MCF 10A (cell line): ENCODE data around the gene CPNE2. TPM values are rescaled to one million over a fixed set of nuclear protein-coding genes. Genes with fewer than 3 reads are reported as not detected.
A peak's percentile ranks its signal among the peaks of the same experiment; 100 is the strongest.

ENCODE experiments used
- BruUV-seq: library from RNA; stranded (reverse); fragments of 400-500 nt; replicated peaks from 2 replicates; lab custom pipeline; 2021; lab: Mats Ljungman, UMichigan
- CTCF ChIA-PET: fragments of 300-600 bp; sonication (Branson Sonifier 250); formaldehyde crosslinking; extraction: SDS; loops from one replicate; lab custom pipeline; 2021; ENCODE audit warnings: antibody characterized with exemption, inconsistent platforms; lab: Yijun Ruan, JAX
- POLR2A ChIA-PET: fragments of 300-600, 350-650 bp; sonication (Branson Sonifier 250); formaldehyde crosslinking; extraction: SDS; loops from one replicate; lab custom pipeline; 2020; ENCODE audit warnings: antibody characterized with exemption, inconsistent platforms; lab: Yijun Ruan, JAX
- DNase-seq: peaks from one replicate; pipeline ENCODE4 v3.0.0-alpha.2; 2018; ENCODE audit not compliant: unreplicated experiment
- H3K27ac Mint-ChIP-seq: one replicate; pipeline ENCODE4 v1.8.0; 2022; ENCODE audit warnings: mild to moderate bottlenecking, low read depth, mixed read lengths; ENCODE audit not compliant: unreplicated experiment
- H3K27me3 Mint-ChIP-seq: one replicate; pipeline ENCODE4 v1.8.0; 2022; ENCODE audit warnings: mixed read lengths; ENCODE audit not compliant: insufficient read depth, unreplicated experiment
- H3K36me3 Mint-ChIP-seq: one replicate; pipeline ENCODE4 v1.8.0; 2022; ENCODE audit warnings: mild to moderate bottlenecking, moderate library complexity, mixed read lengths; ENCODE audit not compliant: insufficient read depth, unreplicated experiment
- H3K4me1 Mint-ChIP-seq: one replicate; pipeline ENCODE4 v1.8.0; 2022; ENCODE audit warnings: mixed read lengths; ENCODE audit not compliant: insufficient read depth, unreplicated experiment
- H3K4me3 Mint-ChIP-seq: one replicate; pipeline ENCODE4 v1.8.0; 2022; ENCODE audit warnings: mild to moderate bottlenecking, moderate library complexity, mixed read lengths; ENCODE audit not compliant: unreplicated experiment
- H3K9me3 Mint-ChIP-seq: one replicate; pipeline ENCODE4 v1.8.0; 2022; ENCODE audit warnings: mixed read lengths; ENCODE audit not compliant: unreplicated experiment
- intact Hi-C: fragments of 100-400 bp; cut with micrococcal nuclease; formaldehyde crosslinking; loops from 2 replicates; pipeline ENCODE4 v1.14.1; 2022
- total RNA-seq: library from RNA; stranded (reverse); gene quantifications from 2 replicates; pipeline ENCODE4 v1.2.3, GENCODE V29; 2022
- TF ChIP-seq, protein P1 (sequence below): fragments of 200-600 bp; IDR thresholded peaks from one replicate; pipeline ENCODE4 v1.8.0; 2022; ENCODE audit warnings: antibody characterized with exemption, mild to moderate bottlenecking; ENCODE audit not compliant: unreplicated experiment

Gene CPNE2
- total RNA-seq, 1 experiment from 2014 or later, result 6.7 TPM

DNA sequence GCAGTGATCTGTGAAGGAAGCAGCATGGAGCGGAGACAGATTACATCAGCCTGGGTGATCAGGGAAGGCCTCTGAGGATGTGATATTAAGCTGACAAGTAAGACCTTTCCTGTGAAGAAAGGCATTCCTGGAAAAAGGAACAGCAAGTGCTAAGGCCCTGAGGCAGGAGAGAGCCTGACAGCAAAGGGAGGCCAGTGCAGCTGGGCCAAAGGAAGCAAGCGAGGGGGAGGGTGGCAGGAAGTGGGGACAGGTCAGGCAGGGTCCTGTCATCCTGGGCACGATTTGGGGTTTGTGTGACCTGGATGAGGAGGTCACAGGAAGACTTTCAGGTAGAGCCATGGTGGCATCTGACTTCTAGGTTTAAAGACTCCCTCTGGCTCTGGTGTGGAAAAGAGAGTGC lies 12.3 kb downstream of the CPNE2 start:
- BruUV-seq, result no TSS peak
- no peak overlapping the region for H3K4me3 Mint-ChIP-seq
- TF ChIP-seq, protein P1, sequence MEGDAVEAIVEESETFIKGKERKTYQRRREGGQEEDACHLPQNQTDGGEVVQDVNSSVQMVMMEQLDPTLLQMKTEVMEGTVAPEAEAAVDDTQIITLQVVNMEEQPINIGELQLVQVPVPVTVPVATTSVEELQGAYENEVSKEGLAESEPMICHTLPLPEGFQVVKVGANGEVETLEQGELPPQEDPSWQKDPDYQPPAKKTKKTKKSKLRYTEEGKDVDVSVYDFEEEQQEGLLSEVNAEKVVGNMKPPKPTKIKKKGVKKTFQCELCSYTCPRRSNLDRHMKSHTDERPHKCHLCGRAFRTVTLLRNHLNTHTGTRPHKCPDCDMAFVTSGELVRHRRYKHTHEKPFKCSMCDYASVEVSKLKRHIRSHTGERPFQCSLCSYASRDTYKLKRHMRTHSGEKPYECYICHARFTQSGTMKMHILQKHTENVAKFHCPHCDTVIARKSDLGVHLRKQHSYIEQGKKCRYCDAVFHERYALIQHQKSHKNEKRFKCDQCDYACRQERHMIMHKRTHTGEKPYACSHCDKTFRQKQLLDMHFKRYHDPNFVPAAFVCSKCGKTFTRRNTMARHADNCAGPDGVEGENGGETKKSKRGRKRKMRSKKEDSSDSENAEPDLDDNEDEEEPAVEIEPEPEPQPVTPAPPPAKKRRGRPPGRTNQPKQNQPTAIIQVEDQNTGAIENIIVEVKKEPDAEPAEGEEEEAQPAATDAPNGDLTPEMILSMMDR, result no peak
- ChIA-PET CTCF (interaction anchor here (0.6 kb wide), 2 partner anchors 190 to 314 kb away, joined by 3 read pairs; no protein-coding TSS in a partner anchor), POLR2A (no interaction called here)
- intact Hi-C loops, result no loop called here
- H3K27ac Mint-ChIP-seq, result peak overlapping the region; percentile 10
- no peaks in the 10 kb centered on the region for H3K27me3 Mint-ChIP-seq
- no peak for DNase-seq
- no peaks in the 10 kb centered on the region for H3K36me3 Mint-ChIP-seq
- peaks cover 26% of the 10 kb centered on the region for H3K4me1 Mint-ChIP-seq
- no peaks in the 10 kb centered on the region for H3K9me3 Mint-ChIP-seq

DNA sequence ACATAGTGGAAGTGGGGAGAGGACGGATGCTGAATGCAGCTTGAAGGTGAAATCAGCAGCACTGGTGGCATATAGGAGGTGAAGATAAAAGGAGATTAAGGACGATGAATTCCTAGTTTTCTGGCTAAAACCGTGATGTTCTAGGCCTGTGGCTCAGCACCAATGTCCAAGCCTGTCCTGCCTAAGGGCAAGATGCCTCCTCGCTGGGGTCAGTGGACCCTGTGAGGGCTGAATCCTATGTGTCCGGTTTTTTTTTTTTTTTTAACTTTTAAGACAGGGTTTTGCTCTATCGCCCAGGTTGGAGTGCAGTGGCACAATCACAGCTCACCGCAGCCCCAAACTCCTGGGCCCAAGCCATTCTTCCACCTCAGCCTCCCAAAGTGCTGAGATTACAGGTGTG lies 12.8 kb downstream of the CPNE2 start:
- ChIA-PET CTCF (interaction anchor here (0.6 kb wide), 2 partner anchors 70 to 190 kb away, joined by 3 read pairs; no protein-coding TSS in a partner anchor), POLR2A (no interaction called here)
- no peak for DNase-seq
- TF ChIP-seq, protein P1, result no peak
- no TSS peak for BruUV-seq
- H3K36me3 Mint-ChIP-seq, result no peaks in the 10 kb centered on the region
- no peak overlapping the region for H3K4me3 Mint-ChIP-seq
- no peaks in the 10 kb centered on the region for H3K9me3 Mint-ChIP-seq
- intact Hi-C loops, result no loop called here
- no peaks in the 10 kb centered on the region for H3K27me3 Mint-ChIP-seq
- H3K27ac Mint-ChIP-seq, result no peak overlapping the region
- peaks cover 21% of the 10 kb centered on the region for H3K4me1 Mint-ChIP-seq

DNA sequence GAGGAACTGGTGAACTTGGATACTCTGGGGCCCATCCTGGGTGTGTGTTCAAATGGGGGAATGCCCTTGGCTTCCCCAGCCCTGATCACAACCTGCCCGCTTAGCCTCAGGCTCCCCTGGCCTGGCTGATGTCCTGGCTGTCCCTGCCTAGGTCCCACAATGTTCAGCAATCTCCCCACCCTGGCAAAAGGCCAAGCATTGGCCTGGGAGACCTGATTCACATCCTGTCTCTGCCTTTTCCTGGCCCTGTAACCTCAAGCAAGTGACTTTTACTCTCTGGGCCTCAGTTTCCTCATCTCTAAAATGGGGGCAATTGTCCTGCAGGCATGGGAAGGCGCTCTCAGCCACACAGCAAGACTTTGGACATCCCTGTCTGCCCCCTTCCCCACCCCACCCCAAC lies 14.4 kb downstream of the CPNE2 start:
- Mint-ChIP-seq H3K4me1 (peaks cover 17% of the 10 kb centered on the region), H3K4me3 (no peak overlapping the region), H3K9me3 (no peaks in the 10 kb centered on the region), H3K27ac (no peak overlapping the region), H3K36me3 (peaks cover 5% of the 10 kb centered on the region), H3K27me3 (no peaks in the 10 kb centered on the region)
- intact Hi-C loops, result no loop called here
- peak; percentile 66 for DNase-seq
- CTCF ChIA-PET, result interaction anchor here (0.6 to 1.2 kb wide), 2 partner anchors 14 to 650 kb away, joined by 3 to 4 read pairs; partner anchors contain the start of gene CPNE2
- BruUV-seq, result no TSS peak
- POLR2A ChIA-PET, result no interaction called here
- TF ChIP-seq, protein P1, result no peak

DNA sequence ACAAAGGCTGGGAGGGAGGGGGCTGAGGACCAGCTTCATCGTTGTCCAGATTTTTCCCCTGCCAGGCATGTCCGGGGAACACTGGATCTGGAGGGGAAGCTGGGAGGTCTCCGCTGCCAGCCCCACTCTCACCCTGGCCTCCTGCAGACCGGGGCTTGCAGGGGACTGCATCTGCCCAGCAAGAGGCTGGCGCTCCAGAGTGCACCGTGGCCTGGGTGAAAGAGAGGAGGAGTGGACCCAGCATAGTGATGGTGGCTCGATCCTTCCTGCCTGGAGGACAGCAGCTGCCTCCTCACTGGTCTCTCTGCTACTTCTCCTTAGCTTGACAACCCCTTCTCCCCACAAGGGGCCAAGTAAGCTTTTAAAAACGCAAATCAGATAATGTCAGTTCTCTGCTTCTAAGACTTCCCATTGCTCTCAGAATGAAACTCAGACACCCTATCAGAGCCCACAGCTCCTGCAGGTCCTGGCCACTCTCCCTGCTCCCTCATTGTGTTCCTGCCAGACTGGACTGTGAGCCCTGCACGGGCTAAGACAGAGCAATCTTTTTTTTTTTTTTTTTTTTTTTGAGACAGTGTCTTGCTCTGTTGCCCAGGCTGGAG lies 15.0 kb downstream of the CPNE2 start:
- intact Hi-C loops, result no loop called here
- CTCF ChIA-PET, result interaction anchor here (0.5 to 1.2 kb wide), 5 partner anchors 15 to 238 kb away, joined by 3 to 4 read pairs (median 3); partner anchors contain the start of gene CPNE2
- no peaks in the 10 kb centered on the region for H3K27me3 Mint-ChIP-seq
- peaks cover 17% of the 10 kb centered on the region for H3K4me1 Mint-ChIP-seq
- no TSS peak for BruUV-seq
- no peak for DNase-seq
- no peak overlapping the region for H3K4me3 Mint-ChIP-seq
- no peak overlapping the region for H3K27ac Mint-ChIP-seq
- POLR2A ChIA-PET, result interaction anchor here (0.7 kb wide), 1 partner anchor 428 kb away, joined by 3 read pairs; no protein-coding TSS in a partner anchor
- no peaks in the 10 kb centered on the region for H3K9me3 Mint-ChIP-seq
- TF ChIP-seq, protein P1, result no peak
- H3K36me3 Mint-ChIP-seq, result peaks cover 5% of the 10 kb centered on the region
